ENCODE measurements around the gene CCM2. TPM values are rescaled to one million over a fixed set of nuclear protein-coding genes. Genes with fewer than 3 reads are reported as not detected.

CCM2 gene
- total and polyA plus RNA-seq, 2 of the 8 experiments (the other 6 are each of a cell fraction or from before 2014, with no cell fraction given) = 31.6 to 41.2 TPM

DNA sequence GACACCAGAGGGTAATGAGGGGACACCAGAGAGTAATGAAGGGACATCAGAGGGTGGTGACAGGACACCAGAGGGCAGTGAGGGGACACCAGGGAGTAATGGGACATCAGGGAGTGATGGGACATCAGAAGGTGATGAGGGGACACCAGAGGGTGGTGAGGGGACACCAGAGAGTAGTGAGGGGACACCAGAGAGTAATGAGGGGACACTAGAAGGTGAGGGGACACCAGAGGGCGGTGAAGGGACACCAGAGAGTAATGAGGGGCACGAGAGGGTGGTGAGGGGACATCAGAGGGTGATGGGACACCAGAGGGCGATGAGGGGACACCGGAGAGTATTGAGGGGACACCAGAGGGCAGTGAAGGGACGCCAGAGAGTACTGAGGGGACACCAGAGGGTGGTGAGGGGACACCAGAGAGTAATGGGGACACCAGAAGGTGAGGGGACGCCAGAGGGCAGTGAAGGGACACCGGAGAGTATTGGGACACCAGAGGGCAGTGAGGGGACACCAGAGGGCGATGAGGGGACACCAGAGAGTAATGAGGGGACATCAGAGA lies 78.2 kb downstream of the CCM2 start:
- ChIA-PET POLR2A (ENCODE audit: partially characterized antibody) (no interaction called here), CTCF (ENCODE audit: partially characterized antibody) (no interaction called here)
- Histone ChIP-seq H3K27ac (ENCODE audit: low read depth, low read length) (no peak overlapping the region), H3K14ac (ENCODE audit: insufficient read length) (no peak overlapping the region), H3K4me1 (replicated peaks in 1 of 4; ENCODE audit: control insufficient read depth in 3 of 4, insufficient read depth in 4 of 4, low read length in 3 of 4) (no peaks in the 10 kb centered on the region), H4K91ac (replicated peaks; ENCODE audit: insufficient read length, low read length) (no peak overlapping the region), H2AK5ac (ENCODE audit: low read depth, low read length) (no peak overlapping the region), H3K23me2 (ENCODE audit: low read depth, low read length) (no peaks in the 10 kb centered on the region; the same call in 1 of the 2 replicates), H4K5ac (ENCODE audit: insufficient read length, low read depth, low read length) (no peak overlapping the region), H3K4ac (replicated peaks; ENCODE audit: insufficient read length, low read depth, low read length) (no peak overlapping the region), H3K27me3 (replicated peaks in 1 of 4; ENCODE audit: control insufficient read depth in 3 of 4, extremely low read depth in 1 of 4, insufficient read depth in 3 of 4, low read length in 3 of 4) (no peaks in the 10 kb centered on the region), H3K4me2 (ENCODE audit: insufficient read depth in 1 of 2, low read depth in 2 of 2, low read length in 2 of 2) (no peak overlapping the region), H3K9me3 (ENCODE audit: insufficient read depth in 2 of 2, low read depth in 1 of 2, low read length in 1 of 2) (no peaks in the 10 kb centered on the region), H3K23ac (ENCODE audit: insufficient read length) (no peak overlapping the region), H4K8ac (ENCODE audit: extremely low read depth, insufficient read depth, low read length) (no peak overlapping the region), H2BK15ac (ENCODE audit: low read length) (no peak overlapping the region), H3K36me3 (ENCODE audit: control insufficient read depth in 2 of 4, insufficient read depth in 4 of 4, low read length in 3 of 4) (peaks cover 0 to 8% (median 4%) of the 10 kb centered on the region in 4 experiments; a peak in 5 of 8 replicates), H3K79me2 (ENCODE audit: control insufficient read depth in 1 of 2, insufficient read depth in 2 of 2, low read length in 2 of 2) (no peaks in the 10 kb centered on the region), H2BK20ac (ENCODE audit: low read length) (no peak overlapping the region), H3K9ac (replicated peaks in 1 of 4; ENCODE audit: extremely low read depth in 1 of 4, low read depth in 3 of 4, low read length in 3 of 4) (no peak overlapping the region), H2BK120ac (replicated peaks; ENCODE audit: low read depth, low read length) (no peak overlapping the region), H3K56ac (replicated peaks; ENCODE audit: insufficient read length, low read depth, low read length) (no peak overlapping the region), H3K79me1 (ENCODE audit: low read depth, low read length) (no peaks in the 10 kb centered on the region), H3K4me3 (ENCODE audit: extremely low read depth in 1 of 4, insufficient read depth in 2 of 4, low read depth in 3 of 4, low read length in 4 of 4) (no peak overlapping the region), H2AFZ (ENCODE audit: low read length) (no peak overlapping the region), H2BK12ac (ENCODE audit: low read depth, low read length) (no peak overlapping the region), H4K20me1 (replicated peaks in 1 of 2; ENCODE audit: control insufficient read depth in 1 of 2, insufficient read depth in 2 of 2, low read length in 2 of 2) (peaks cover 0 to 7% of the 10 kb centered on the region in 2 experiments), H2BK5ac (ENCODE audit: low read depth, low read length) (no peak overlapping the region), H3K18ac (ENCODE audit: extremely low read depth, low read length) (no peak overlapping the region)
- WGBS, 2 experiments (ENCODE audit: extremely low coverage in 1 of 2, insufficient coverage in 1 of 2, insufficient read length in 1 of 2, insufficient replicate concordance in 2 of 2, low coverage in 1 of 2, low lambda C conversion rate in 2 of 2, missing lambda C conversion rate in 1 of 2) = 87% methylated on average over 8 of the region's 8 CpGs; no CpG with 5 or more reads in 1 of the 2 experiments
- DNase-seq (ENCODE audit: low read depth in 1 of 2, low spot score in 2 of 2) (no peak), FAIRE-seq (no peak)
- no peak for TF ChIP-seq TAF1 (IDR thresholded peaks at IDR 0.05; ENCODE audit: low read depth, low read length)
- TF ChIP-seq GABPA (IDR thresholded peaks at IDR 0.05; ENCODE audit: borderline replicate concordance, insufficient read depth, low read length) = no peak
- TF ChIP-seq, protein P1, sequence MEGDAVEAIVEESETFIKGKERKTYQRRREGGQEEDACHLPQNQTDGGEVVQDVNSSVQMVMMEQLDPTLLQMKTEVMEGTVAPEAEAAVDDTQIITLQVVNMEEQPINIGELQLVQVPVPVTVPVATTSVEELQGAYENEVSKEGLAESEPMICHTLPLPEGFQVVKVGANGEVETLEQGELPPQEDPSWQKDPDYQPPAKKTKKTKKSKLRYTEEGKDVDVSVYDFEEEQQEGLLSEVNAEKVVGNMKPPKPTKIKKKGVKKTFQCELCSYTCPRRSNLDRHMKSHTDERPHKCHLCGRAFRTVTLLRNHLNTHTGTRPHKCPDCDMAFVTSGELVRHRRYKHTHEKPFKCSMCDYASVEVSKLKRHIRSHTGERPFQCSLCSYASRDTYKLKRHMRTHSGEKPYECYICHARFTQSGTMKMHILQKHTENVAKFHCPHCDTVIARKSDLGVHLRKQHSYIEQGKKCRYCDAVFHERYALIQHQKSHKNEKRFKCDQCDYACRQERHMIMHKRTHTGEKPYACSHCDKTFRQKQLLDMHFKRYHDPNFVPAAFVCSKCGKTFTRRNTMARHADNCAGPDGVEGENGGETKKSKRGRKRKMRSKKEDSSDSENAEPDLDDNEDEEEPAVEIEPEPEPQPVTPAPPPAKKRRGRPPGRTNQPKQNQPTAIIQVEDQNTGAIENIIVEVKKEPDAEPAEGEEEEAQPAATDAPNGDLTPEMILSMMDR (IDR thresholded peaks at IDR 0.05; ENCODE audit: control extremely low read depth in 1 of 3, insufficient read depth in 1 of 3, low read depth in 1 of 3, low read length in 3 of 3) = peak; percentile 0 to 32 (median 15); a peak in 3 of 4 replicates
- no peak for TF ChIP-seq HDAC2 (IDR thresholded peaks at IDR 0.05; ENCODE audit: borderline replicate concordance in 1 of 2, low read depth in 2 of 2, low read length in 2 of 2)
- TF ChIP-seq PHF8 (conservative IDR thresholded peaks at IDR 0.05; ENCODE audit: low read depth, low read length) = no peak
- no peak for TF ChIP-seq EGR1 (IDR thresholded peaks at IDR 0.05; ENCODE audit: borderline replicate concordance, low read depth, low read length)

Measured in H1 (cell line).